Endodermal cell (in vitro differentiated cells): ENCODE data around the gene ZNF681. TPM values are rescaled to one million over a fixed set of nuclear protein-coding genes. Genes with fewer than 3 reads are reported as not detected.

Experiments
- DNase-seq: peaks from one replicate; pipeline ENCODE4 v3.0.0-alpha.2; 2017
- H3K27ac ChIP-seq: 2 replicates; pipeline ENCODE4 v1.5.1; 2013; ENCODE audit warnings: mild to moderate bottlenecking, low read depth, low read length, moderate library complexity
- H3K27me3 ChIP-seq: 2 replicates; pipeline ENCODE4 v1.6.1; 2013; ENCODE audit warnings: mild to moderate bottlenecking, low read length, moderate library complexity; ENCODE audit not compliant: insufficient read depth, control insufficient read depth, poor library complexity, severe bottlenecking
- H3K36me3 ChIP-seq: 2 replicates; pipeline ENCODE4 v1.7.0; 2013; ENCODE audit warnings: mild to moderate bottlenecking, low read length, moderate library complexity; ENCODE audit not compliant: control insufficient read depth, insufficient read depth
- H3K4me1 ChIP-seq: one replicate; pipeline ENCODE4 v1.7.0; 2013; ENCODE audit warnings: low read length; ENCODE audit not compliant: control insufficient read depth, insufficient read depth
- H3K4me3 ChIP-seq: 2 replicates; pipeline ENCODE4 v1.5.1; 2013; ENCODE audit warnings: mild to moderate bottlenecking, low read length, moderate library complexity
- H3K9ac ChIP-seq: 2 replicates; pipeline ENCODE4 v1.6.1; 2013; ENCODE audit warnings: mild to moderate bottlenecking, low read length, moderate library complexity; ENCODE audit not compliant: poor library complexity, severe bottlenecking; ENCODE audit errors: extremely low read depth
- H3K9me3 ChIP-seq: 2 replicates; pipeline ENCODE4 v1.6.1; 2013; ENCODE audit warnings: mild to moderate bottlenecking, low read length, moderate library complexity; ENCODE audit not compliant: control insufficient read depth
- H3K27ac Mint-ChIP-seq: 2 replicates; pipeline ENCODE4 v1.8.0; 2020; ENCODE audit warnings: mixed read lengths
- H3K27me3 Mint-ChIP-seq: 2 replicates; pipeline ENCODE4 v1.8.0; 2021; ENCODE audit warnings: mild to moderate bottlenecking, mixed read lengths; ENCODE audit not compliant: insufficient read depth
- H3K36me3 Mint-ChIP-seq: 2 replicates; pipeline ENCODE4 v1.8.0; 2020; ENCODE audit warnings: low read depth, mixed read lengths
- H3K4me1 Mint-ChIP-seq: 2 replicates; pipeline ENCODE4 v1.8.0; 2020; ENCODE audit warnings: mixed read lengths
- H3K4me3 Mint-ChIP-seq: 2 replicates; pipeline ENCODE4 v1.8.0; 2020; ENCODE audit warnings: mild to moderate bottlenecking, moderate library complexity, mixed read lengths
- H3K9me3 Mint-ChIP-seq: 2 replicates; pipeline ENCODE4 v1.8.0; 2020; ENCODE audit warnings: mild to moderate bottlenecking, mixed read lengths
- CTCF ChIP-seq: fragments of 200-600 bp; sonication (generic); conservative IDR thresholded peaks from 2 replicates; pipeline ENCODE4 v1.5.0; 2021; ENCODE audit warnings: antibody characterized with exemption, mild to moderate bottlenecking
- WGBS, 2 experiments: methylation state at CpG; one replicate each; pipeline versions ENCODE4 v1.1.5 to v1.1.7; 2013; ENCODE audit warnings: missing lambda C conversion rate in 2 of 2, mixed read lengths in 1 of 2; ENCODE audit not compliant: insufficient coverage in 1 of 2, insufficient read length in 1 of 2; 5-methylcytosine and 5-hydroxymethylcytosine counted together
- total RNA-seq, 2 donors: library from RNA; stranded (reverse); fragmentation: NEBNext Ultra II Directional in 1 of 2; extraction: Animal tissue kit (Norgen Biotek cat#: 25700) in 1 of 2; gene quantifications; 2 replicates in 1 of 2; 3 replicates in 1 of 2; pipeline ENCODE4 v1.2.1, GENCODE V29; 2021

Gene ZNF681
- total RNA-seq, 2 donors from 2014 or later = 3.5 to 11.3 TPM

GRCh38 chr19:23787106-23787505 is 28.4 kb upstream of the ZNF681 start:
- Mint-ChIP-seq H3K36me3 (peaks cover 82% of the 10 kb centered on the region), H3K4me1 (peaks cover 2% of the 10 kb centered on the region), H3K27me3 (no peaks in the 10 kb centered on the region), H3K9me3 (no peaks in the 10 kb centered on the region), H3K4me3 (no peak overlapping the region), H3K27ac (no peak overlapping the region)
- WGBS, 2 experiments = 88 to 100% methylated on average over 1 to 3 of the region's 3 CpGs
- H3K4me3 ChIP-seq = no peak overlapping the region
- TF ChIP-seq CTCF = no peak
- no peak overlapping the region for H3K9ac ChIP-seq
- H3K27me3 ChIP-seq = no peaks in the 10 kb centered on the region
- H3K4me1 ChIP-seq = no peaks in the 10 kb centered on the region
- H3K27ac ChIP-seq = no peak overlapping the region
- H3K36me3 ChIP-seq = peaks cover 81% of the 10 kb centered on the region
- DNase-seq = no peak
- H3K9me3 ChIP-seq = peaks cover 4% of the 10 kb centered on the region

- Mint-ChIP-seq H3K4me3 (no peak overlapping the region), H3K9me3 (no peaks in the 10 kb centered on the region), H3K36me3 (peaks cover 84% of the 10 kb centered on the region), H3K4me1 (no peaks in the 10 kb centered on the region), H3K27me3 (no peaks in the 10 kb centered on the region), H3K27ac (no peak overlapping the region)
- no peaks in the 10 kb centered on the region for H3K4me1 ChIP-seq
- no peak overlapping the region for H3K9ac ChIP-seq
- WGBS, 2 experiments = 95 to 100% methylated on average over 2 to 3 of the region's 3 CpGs
- TF ChIP-seq CTCF = no peak
- no peak overlapping the region for H3K27ac ChIP-seq
- H3K36me3 ChIP-seq = peaks cover 88% of the 10 kb centered on the region
- H3K4me3 ChIP-seq = no peak overlapping the region
- no peaks in the 10 kb centered on the region for H3K9me3 ChIP-seq
- H3K27me3 ChIP-seq = no peaks in the 10 kb centered on the region
- no peak for DNase-seq
These were observed 27.3 kb upstream of the ZNF681 start for GRCh38 chr19:23785982-23786381.

GRCh38 chr19:23784274-23784673 is 25.6 kb upstream of the ZNF681 start:
- H3K4me1 Mint-ChIP-seq = no peaks in the 10 kb centered on the region
- Histone ChIP-seq H3K27me3 (no peaks in the 10 kb centered on the region), H3K4me1 (no peaks in the 10 kb centered on the region), H3K27ac (no peak overlapping the region), H3K9ac (no peak overlapping the region), H3K4me3 (no peak overlapping the region), H3K9me3 (no peaks in the 10 kb centered on the region), H3K36me3 (peaks cover 94% of the 10 kb centered on the region)
- no peaks in the 10 kb centered on the region for H3K27me3 Mint-ChIP-seq
- DNase-seq = no peak
- WGBS, 2 experiments = 46 to 50% methylated on average over 2 of the region's 2 CpGs
- peaks cover 90% of the 10 kb centered on the region for H3K36me3 Mint-ChIP-seq
- no peak for TF ChIP-seq CTCF
- H3K4me3 Mint-ChIP-seq = no peak overlapping the region
- no peaks in the 10 kb centered on the region for H3K9me3 Mint-ChIP-seq
- H3K27ac Mint-ChIP-seq = no peak overlapping the region
